Right renal cortex interstitium (tissue), 3 donors: Measurements from ENCODE around the gene TOB2. TPM values are rescaled to one million over a fixed set of nuclear protein-coding genes. Genes with fewer than 3 reads are reported as not detected.
A peak's percentile ranks its signal among the peaks of the same experiment; 100 is the strongest.

Source experiments
- DNase-seq, 3 donors: peaks; one replicate each; pipeline ENCODE4 v3.0.0-alpha.2; 2013; ENCODE audit warnings: low read depth in 3 of 3, low spot score in 2 of 3
- polyA plus RNA-seq, 3 donors: library from polyadenylated mRNA; unstranded; fragments of 120-200 nt; gene quantifications; one replicate each; pipeline ENCODE4 v1.2.1, GENCODE V29; 2013; ENCODE audit not compliant: insufficient read length in 3 of 3

TOB2 gene
- 10 to 100 TPM; 46.2 to 54.6 (median 48.3) TPM for polyA plus RNA-seq

GRCh38 chr22:41446639-41447434 is at the start of gene TOB2:
TSS of gene TOB2 (minus strand) at chr22:41446801. CDS start at chr22:41437345, 9,456 bp downstream.
- peak; percentile 86 to 91 (median 90) for DNase-seq

- DNase-seq, result no peak
These were observed 44.9 kb upstream of the TOB2 start for GRCh38 chr22:41491374-41492100.

GRCh38 chr22:41488596-41489385 is 42.2 kb upstream of the TOB2 start:
- no peak for DNase-seq

GRCh38 chr22:41488076-41488475 is 41.5 kb upstream of the TOB2 start:
- no peak for DNase-seq

- no peak for DNase-seq
These were observed 40.7 kb upstream of the TOB2 start for GRCh38 chr22:41487037-41487935.

- DNase-seq, result no peak
These were observed 38.4 kb upstream of the TOB2 start for GRCh38 chr22:41485033-41485432.

GRCh38 chr22:41482319-41482935 is 35.8 kb upstream of the TOB2 start:
- no peak for DNase-seq

- no peak for DNase-seq
These were observed 35.3 kb upstream of the TOB2 start for GRCh38 chr22:41481925-41482318.

- DNase-seq, result no peak
These were observed 34.7 kb upstream of the TOB2 start for GRCh38 chr22:41481131-41481830.

- no peak for DNase-seq
These were observed 33.8 kb upstream of the TOB2 start for GRCh38 chr22:41480397-41480735.

GRCh38 chr22:41479671-41480396 is 33.2 kb upstream of the TOB2 start:
- no peak for DNase-seq

GRCh38 chr22:41478891-41479521 is 32.4 kb upstream of the TOB2 start:
- no peak for DNase-seq

GRCh38 chr22:41478473-41478872 is 31.9 kb upstream of the TOB2 start:
- DNase-seq, result no peak

GRCh38 chr22:41474872-41475451 is 28.4 kb upstream of the TOB2 start:
- no peak for DNase-seq

GRCh38 chr22:41471568-41471967 is 25.0 kb upstream of the TOB2 start:
- DNase-seq, result no peak

- DNase-seq, result no peak
These were observed 24.3 kb upstream of the TOB2 start for GRCh38 chr22:41470886-41471285.

- no peak for DNase-seq
These were observed 22.7 kb upstream of the TOB2 start for GRCh38 chr22:41469218-41469851.
